Ishikawa (cell line): ENCODE results near the gene NABP2.

ENCODE experiments used
- CEBPB ChIP-seq: IDR thresholded peaks from 2 replicates; pipeline ENCODE4 v1.6.1; 2012
- CREB1 ChIP-seq: IDR thresholded peaks from 2 replicates; pipeline ENCODE4 v1.6.1; 2012; ENCODE audit warnings: low read depth
- EGR1 ChIP-seq: IDR thresholded peaks from 2 replicates; pipeline ENCODE4 v1.6.1; 2012
- EP300 ChIP-seq: IDR thresholded peaks from 2 replicates; pipeline ENCODE4 v1.6.1; 2012; ENCODE audit warnings: borderline replicate concordance
- FOXM1 ChIP-seq: IDR thresholded peaks from 2 replicates; pipeline ENCODE4 v1.6.1; 2012; ENCODE audit warnings: low read depth, borderline replicate concordance
- MAX ChIP-seq: IDR thresholded peaks from 2 replicates; pipeline ENCODE4 v1.6.1; 2012
- NFIC ChIP-seq: IDR thresholded peaks from 2 replicates; pipeline ENCODE4 v1.6.1; 2012
- RAD21 ChIP-seq: IDR thresholded peaks from 2 replicates; pipeline ENCODE4 v1.6.1; 2012; ENCODE audit warnings: low read depth
- REST ChIP-seq: IDR thresholded peaks from 2 replicates; pipeline ENCODE4 v1.6.1; 2012; ENCODE audit warnings: low read depth, mild to moderate bottlenecking
- TAF1 ChIP-seq: IDR thresholded peaks from 2 replicates; pipeline ENCODE4 v1.6.1; 2012; ENCODE audit warnings: low read depth, mild to moderate bottlenecking
- TCF12 ChIP-seq: IDR thresholded peaks from 2 replicates; pipeline ENCODE4 v1.6.1; 2012; ENCODE audit warnings: low read depth
- TEAD4 ChIP-seq: IDR thresholded peaks from 2 replicates; pipeline ENCODE4 v1.6.1; 2012
- USF1 ChIP-seq: IDR thresholded peaks from 2 replicates; pipeline ENCODE4 v1.6.1; 2012
- YY1 ChIP-seq: IDR thresholded peaks from 2 replicates; pipeline ENCODE4 v1.6.1; 2012; ENCODE audit warnings: low read depth
- ZBTB7A ChIP-seq: IDR thresholded peaks from 2 replicates; pipeline ENCODE4 v1.6.1; 2012; ENCODE audit warnings: low read depth

The NABP2 gene

GRCh38 chr12:56258820-56259183 is 34.7 kb downstream of the NABP2 start:
- TF ChIP-seq EGR1 (no peak), TAF1 (no peak), USF1 (no peak), ZBTB7A (no peak), TEAD4 (no peak), RAD21 (no peak), REST (no peak), CEBPB (no peak), YY1 (no peak)

GRCh38 chr12:56260380-56260779 is 36.2 kb downstream of the NABP2 start:
- TF ChIP-seq TCF12: no peak
- TF ChIP-seq TEAD4: no peak
- TF ChIP-seq ZBTB7A: no peak
- TF ChIP-seq TAF1: no peak
- no peak for TF ChIP-seq YY1
- no peak for TF ChIP-seq REST
- TF ChIP-seq RAD21: no peak
- TF ChIP-seq MAX: no peak
- TF ChIP-seq FOXM1: no peak
- no peak for TF ChIP-seq NFIC
- TF ChIP-seq USF1: no peak
- TF ChIP-seq EGR1: no peak
- no peak for TF ChIP-seq CREB1
- TF ChIP-seq EP300: no peak
- no peak for TF ChIP-seq CEBPB

- TF ChIP-seq TCF12: no peak
- no peak for TF ChIP-seq USF1
- no peak for TF ChIP-seq TAF1
- no peak for TF ChIP-seq RAD21
- TF ChIP-seq MAX: no peak
- TF ChIP-seq YY1: no peak
- TF ChIP-seq CREB1: no peak
- no peak for TF ChIP-seq ZBTB7A
- TF ChIP-seq EGR1: no peak
- TF ChIP-seq REST: no peak
- no peak for TF ChIP-seq CEBPB
Observed at GRCh38 chr12:56260921-56261320, 36.8 kb downstream of the NABP2 start.

- TF ChIP-seq REST: no peak
- TF ChIP-seq USF1: peak; percentile 74
- no peak for TF ChIP-seq FOXM1
- peak; percentile 23; the same call in 1 of the 2 replicates for TF ChIP-seq MAX
- TF ChIP-seq CEBPB: no peak
- no peak for TF ChIP-seq EGR1
- TF ChIP-seq EP300: no peak
- TF ChIP-seq TCF12: no peak
- TF ChIP-seq ZBTB7A: no peak
- TF ChIP-seq TAF1: no peak
- no peak for TF ChIP-seq NFIC
- TF ChIP-seq CREB1: no peak
- TF ChIP-seq RAD21: no peak
- peak; percentile 54; the same call in 1 of the 2 replicates for TF ChIP-seq TEAD4
- no peak for TF ChIP-seq YY1
Observed at GRCh38 chr12:56261503-56262232, 37.5 kb downstream of the NABP2 start.
